Activated CD4-positive, CD25-positive, alpha-beta regulatory T cell (primary cell): Measurements from ENCODE around the gene CNRIP1.

Experiments used
- DNase-seq, 4 experiments: peaks; one replicate each; lab custom pipeline; 2025; lab: John Stamatoyannopoulos, UW

The CNRIP1 gene

DNA sequence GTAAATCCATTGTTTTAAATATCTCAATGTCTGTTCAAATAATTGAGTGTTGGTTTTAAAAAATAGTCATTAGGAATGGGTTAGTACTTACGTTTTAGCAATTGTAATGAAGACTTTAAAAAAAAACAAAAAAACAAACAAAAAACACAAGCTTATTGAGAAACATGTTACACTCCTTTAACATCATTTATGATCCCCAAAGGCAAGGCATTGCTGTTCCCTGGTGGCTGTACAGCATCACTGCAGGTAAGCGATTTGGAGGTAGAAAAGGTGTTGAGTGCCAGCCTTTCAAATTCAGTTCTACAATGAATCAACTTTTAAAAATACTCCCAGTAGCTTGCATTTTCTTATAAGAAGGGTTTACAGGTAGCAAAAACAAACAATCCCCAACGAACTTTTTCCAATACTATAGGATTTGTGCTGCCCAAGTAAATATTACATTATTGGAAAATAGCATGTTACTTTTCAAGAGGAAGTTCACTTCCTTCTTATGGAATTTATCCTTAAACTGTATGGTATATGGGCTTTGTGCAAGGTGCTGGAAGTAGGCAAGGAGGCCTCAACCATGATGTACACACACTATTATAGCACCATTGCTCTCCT, 27.5 kb downstream of the CNRIP1 start:
- no peak for DNase-seq

DNA sequence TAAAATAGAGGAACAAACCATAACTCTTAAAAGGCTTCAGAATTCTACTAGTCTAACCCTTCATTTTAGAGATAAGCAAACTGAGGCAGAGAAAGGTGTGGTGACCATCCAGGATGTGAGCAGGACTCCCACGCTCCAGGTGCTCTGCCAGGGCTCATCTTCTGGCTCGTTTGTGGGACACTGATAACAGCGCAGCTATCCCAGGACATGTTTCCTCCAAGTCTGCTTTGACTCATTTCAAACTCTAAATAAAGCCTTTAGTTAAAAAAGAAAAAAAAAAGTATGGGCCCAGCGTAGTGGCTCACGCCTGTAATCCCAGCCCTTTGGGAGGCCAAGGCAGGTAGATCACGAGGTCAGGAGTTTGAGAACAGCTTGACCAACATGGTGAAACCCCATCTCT, 28.4 kb downstream of the CNRIP1 start:
- no peak for DNase-seq

DNA sequence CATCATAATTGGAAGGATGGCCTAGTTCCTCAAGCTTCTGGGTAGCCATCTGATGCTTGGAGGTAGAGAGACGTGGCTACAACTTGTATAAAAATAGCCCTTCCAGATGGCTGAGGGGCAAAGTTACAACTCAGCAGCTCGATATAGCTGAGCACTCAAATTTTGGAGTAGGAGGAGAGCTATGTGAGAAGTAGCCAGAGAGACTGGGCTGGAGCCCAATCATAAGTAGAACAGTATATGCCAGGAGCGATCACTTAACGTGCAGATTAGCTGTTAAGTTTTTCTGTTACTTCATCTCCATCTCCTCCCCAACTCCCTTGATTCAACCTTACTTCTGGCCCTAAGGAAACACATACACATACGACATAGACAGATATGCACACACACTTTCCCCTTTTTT, 28.8 kb downstream of the CNRIP1 start:
- DNase-seq: no peak

DNA sequence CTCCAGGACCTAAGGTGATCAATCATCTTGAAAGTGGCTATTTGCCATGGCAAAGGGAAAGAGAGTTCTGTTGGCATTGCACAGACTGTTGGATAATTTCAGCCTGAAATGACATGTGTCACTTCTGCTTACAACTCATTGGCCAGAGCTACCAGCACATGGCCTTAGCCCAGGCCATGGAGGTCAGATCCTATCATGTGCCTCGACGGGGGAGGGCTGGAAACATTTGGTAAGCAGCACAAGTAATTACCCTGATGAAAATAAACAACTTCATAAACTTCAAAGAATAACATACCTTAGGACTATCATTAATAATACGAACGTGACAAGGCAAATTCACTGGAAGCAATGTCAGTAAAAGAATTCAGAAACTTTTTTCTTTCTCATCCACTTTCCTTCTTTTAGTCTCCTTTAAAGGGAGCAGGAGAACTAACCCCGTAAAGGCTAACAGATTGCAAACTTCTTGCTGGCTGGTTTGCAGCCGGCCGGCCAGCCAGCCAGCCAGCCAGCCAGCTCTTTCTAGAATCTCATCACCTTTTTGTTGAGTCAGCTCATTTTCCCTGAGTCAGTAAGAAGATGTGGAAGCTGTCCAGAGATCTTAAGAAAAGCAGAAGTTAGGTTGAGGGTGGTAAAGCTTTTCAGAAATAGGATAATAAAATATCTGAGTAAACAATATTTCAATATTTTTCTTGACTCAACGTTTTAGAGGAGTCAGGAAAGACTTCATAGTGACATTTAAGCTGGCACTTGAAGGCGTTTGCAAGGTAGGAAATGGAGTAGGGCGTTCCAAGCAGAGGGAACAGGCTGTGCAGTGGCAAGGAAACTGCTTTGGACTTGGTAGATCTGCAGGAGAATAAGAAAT, 31.9 kb downstream of the CNRIP1 start:
- DNase-seq: no peak

DNA sequence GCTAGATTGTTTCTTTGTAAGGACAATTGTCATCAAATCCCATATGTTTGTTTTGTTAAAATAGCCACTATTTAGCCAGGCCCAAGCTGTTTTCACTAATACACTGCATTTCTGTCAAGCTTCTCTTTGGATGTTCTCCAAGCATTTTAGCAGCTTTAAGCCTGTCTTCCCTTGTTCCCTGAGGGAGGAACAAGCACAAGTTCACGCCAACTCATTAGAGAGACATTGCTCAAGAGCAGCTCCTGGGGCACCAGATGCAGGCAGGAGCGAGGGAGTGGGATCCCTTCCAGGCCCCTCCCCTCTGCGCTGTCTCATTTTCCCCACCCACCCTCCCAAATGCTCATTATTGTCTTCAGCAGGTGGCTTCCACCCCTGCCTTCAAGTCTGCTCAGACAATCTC, 34.9 kb downstream of the CNRIP1 start:
- no peak for DNase-seq

DNA sequence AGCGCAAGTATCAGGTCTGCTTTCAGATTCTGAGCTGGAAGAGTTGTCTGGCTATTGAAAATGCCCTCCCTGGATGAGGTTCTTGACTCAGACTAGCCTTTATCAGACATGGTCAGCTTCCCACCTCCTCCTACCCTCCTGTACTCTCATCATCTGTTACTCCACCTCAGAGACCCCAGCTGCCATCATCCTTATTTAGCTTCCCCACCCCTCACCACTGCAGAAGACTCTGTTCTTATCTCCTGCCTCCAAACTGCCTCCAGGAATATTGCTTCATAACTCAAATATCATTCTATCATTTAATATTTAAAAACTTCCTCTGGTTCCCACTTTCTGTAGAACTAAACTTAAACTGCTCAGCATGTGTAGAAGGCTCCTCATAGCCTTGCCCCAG, 36.3 kb downstream of the CNRIP1 start:
- DNase-seq: no peak

DNA sequence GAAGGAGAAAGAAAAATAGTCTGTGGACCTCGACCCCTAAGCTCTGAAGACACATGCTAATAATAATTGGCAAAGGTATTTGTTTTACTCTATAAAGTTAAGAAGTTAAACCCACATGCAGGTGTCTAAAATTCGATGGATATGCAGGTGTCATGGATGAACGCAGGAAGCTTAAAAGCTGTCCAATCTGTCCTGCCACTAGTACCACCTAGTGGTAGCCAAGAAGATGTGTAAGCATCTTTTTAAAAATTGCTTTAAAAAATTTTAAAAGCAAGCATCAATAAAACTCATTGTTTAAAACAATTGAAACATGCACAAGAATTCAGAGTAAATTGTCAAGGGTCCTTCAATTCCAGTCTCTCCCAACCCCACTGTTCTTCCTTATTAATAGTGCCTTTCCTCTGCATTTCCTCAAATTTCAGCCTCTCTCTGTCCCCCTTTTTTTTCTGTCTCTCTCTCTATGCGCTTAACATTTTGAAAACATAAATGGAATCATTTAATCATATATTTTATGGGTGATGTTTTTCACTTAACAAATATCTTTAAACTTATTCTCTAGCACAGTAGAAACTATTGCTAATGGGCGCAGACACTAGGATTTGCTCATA, 36.8 kb downstream of the CNRIP1 start:
- no peak for DNase-seq

DNA sequence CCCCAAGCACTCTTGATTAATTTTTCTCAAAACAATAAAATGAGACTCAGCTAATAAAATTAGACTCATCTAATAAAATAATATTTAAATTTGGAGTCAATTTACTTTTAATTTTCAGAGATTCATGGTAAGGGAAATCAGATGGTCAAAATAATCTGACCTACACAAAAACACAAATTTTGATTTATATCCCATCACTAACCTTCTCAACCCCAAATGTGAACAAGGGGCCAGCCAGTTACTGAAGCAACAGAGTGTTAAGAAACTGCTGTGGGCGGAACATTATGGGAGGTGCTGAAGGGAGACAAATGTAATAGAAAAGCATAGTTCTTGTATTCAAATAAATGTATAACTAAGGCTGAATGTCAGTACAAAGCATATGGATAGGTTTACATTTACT, 39.0 kb downstream of the CNRIP1 start:
- no peak for DNase-seq

DNA sequence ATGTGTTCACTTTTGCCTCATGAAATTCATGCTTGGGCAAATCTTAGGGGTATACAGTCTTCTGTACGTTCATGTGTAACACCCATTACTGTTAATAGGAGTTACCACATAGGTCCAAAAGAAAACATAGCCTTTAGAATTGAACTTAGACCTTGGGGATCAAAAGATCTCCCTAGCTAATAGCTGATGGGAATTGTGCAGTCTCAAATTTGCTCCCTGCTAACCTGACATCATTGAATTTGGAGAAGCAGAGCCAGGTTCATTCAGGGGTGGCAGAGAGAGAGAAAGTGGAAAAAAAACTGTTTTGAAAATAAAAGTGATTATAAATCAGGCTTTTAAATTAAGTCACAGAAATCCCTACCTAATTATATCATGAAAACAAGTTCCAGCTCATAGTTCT, 39.4 kb downstream of the CNRIP1 start:
- DNase-seq: no peak

DNA sequence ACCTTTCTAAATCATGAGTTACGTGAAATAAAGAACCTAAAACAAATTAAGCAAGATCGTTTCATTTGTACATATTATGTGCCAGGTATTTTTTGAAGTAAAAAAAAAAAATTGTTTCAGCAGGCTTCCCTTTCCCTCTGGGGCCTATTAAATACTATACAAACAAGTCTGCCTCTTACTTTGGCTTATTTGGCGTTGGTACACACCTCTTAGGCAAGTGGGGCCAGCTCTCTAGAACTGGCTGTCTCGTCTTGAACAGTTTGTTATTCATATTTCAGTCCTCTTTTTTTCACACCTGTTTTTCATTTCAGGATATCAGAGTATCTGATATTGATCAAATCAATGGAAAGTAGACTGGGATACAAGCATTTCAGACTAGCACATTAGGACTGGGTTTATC, 40.1 kb downstream of the CNRIP1 start:
- DNase-seq: no peak

DNA sequence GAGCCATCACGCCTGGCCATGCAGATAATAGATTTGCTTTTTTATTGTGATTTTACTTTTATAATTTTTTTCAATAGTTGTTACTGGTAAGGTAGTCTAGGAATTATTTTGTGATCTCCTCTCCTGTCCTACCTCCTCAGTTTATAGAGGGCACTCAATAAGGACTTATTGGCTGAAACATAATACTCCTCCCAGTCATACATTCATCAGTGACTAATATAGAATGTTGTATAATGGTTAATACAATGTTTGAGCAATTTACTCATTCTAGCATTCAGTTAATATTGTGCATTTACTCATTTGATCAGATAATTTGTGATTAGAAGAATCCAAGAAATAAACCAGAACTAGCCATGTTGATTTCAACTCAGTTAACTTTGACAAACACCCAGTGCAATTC, 41.6 kb downstream of the CNRIP1 start:
- no peak for DNase-seq

DNA sequence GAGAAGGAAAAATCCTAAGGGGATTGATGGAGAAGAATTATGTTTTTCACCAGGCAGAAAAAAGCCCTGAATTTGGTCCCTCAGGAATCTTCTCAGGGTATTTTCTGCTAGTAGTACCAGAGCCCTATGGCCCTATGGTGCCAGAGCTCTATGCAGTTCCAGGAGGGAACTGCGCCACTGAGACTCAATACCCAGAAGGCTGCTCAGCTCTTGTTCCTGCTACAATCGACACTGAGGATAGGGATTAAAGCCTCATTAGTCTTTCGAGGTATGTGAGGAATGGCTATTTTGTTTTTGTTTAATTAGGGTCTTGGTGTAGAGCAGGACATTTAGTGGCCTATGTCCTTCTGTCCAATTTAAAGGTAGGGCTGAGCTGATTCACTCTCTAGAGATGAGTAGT, 45.7 kb downstream of the CNRIP1 start:
- DNase-seq: no peak

DNA sequence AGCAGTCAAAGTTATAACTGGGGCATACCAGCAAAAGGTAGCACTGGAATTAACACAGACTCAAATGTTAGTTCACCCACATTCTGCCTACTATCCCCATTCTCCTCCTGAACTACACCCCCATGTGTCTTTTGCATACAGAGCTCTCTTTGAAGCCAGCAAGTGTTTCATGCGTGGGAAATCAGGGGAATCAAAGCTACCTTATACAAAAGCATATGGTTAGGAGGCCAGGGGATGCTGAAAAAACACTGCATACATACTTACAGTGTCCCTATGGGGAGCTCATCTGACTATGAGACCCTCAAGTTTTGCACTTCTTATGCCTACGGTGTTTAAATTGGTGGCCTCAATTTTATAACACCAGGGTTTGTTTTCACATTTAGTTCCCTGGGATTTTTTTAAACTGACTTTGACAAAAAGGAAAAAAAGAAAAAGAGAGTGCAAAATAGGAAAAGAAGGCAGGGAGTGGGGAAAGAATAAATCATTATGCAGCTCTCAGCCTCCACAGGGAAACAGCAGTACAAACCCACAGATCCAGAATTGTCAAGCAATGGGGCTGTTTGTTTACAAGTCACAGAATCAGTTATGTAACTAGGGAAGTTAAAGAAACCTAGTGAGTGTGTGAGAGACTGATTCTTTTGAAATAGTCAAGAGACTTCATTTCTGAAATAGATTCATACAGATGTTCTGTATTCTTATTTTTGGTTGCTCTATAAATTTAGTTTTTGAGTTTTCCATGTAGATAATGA, 47.3 kb downstream of the CNRIP1 start:
- no peak for DNase-seq

DNA sequence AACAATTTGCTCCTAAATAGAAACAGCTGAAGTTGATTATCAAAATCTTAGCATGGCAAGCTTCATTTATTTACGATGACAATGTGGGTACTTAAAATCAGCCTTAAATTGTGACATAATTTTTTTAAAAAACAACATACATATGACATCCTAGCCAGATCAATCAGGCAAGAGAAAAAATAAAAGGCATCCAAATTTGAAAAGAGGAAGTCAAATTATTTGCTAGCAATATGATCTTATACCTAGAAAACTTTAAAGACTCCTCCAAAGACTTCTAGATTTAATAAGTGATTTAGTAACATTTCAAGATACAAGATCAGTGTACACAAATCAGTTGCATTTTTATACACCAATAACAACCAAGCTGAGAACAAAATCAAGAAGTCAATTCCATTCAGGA, 53.1 kb downstream of the CNRIP1 start:
- no peak for DNase-seq

DNA sequence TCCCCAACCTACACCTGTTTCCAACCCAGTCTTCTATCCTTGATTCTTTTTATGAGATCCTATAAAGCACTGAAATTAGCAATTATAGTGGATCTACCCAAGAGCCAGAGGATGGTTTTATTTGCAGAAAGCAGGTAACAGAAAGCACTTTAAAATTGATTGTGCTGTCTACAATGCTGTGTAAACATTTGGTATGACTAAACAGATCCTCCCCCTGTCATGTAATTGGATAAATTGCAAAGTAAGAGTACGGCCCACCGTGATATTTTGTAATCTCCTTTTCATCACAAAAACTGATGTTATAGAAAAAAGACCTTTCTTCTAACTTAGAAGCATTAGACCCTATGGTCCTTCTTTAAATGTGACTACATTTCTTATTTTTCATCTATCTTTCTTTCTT, 56.1 kb downstream of the CNRIP1 start:
- no peak for DNase-seq

DNA sequence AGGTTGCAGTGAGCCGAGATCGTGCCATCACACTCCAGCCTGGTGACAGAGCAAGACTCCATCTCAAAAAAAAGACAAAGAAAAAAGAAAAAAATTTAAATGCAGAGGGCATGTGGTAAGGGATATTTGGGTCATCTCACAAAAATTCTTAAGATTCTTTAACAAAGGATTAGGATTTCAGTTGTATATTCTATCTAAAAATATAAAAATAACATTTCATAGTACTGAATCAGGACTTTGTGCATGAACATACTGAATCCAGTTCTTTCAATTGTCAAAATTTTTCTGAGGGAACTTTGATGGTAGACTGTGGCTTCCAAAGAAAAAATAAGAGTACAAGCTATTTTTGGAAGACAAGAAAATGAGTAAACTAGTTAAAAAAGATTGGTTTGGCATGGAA, 60.9 kb downstream of the CNRIP1 start:
- DNase-seq: no peak

DNA sequence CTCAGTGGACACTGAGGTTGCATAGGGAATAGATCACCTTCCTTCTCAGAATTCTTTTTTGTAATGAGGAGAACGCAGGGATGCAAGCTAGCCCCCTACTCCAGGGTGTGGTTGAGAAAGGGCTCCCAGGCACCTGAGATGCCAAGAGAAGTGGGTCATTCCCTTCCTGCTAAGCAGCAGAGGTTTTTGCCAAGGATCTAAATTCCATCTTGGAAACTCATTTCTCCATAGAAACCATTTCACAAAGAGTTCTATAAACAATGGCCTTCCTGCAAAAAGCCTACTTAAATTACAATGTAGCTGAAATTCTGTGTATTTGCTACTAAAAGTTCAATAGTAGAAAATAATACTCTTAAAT, 63.7 kb downstream of the CNRIP1 start:
- DNase-seq: no peak

DNA sequence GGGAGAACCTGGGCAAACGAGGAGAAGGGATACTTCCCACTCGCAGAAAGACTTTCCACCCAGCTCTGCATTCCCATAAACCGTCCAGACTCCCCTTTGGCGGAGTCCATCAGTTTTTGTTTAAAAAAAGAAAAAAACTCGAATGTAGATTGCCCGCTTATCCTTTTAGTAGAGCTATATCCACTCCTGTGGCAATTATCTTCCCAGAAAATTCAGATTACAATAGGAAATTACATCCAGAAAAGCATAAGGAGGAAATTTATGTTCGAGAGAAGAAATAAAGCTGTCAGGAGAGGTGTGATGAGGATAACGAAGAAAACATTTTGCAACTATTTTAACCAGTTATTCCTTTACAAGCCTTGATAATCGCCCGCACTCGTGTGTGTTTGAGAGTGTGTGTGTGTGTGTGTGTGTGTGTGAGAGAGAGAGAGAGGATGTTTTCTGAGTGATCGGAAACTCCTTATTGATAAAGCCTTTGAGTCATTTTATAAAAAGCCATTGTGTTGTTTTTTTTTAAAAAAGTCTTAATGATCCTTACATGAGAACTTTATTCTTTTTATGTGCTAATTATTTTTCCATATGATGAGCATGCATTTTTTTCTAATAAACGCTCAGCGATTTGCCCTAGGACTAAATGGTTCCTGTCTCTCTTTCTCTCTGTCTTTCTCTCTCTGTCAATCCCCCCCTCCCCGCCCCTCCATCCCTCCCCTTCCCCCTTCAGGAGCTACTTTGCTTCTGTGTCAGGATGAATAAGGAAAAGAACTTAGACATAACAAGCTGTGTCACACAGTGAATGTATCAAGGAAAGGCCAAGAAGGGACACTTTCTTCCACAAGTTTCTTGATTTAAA, 66.3 kb downstream of the CNRIP1 start:
- DNase-seq: peak in 1 of 4 experiments; percentile 0

DNA sequence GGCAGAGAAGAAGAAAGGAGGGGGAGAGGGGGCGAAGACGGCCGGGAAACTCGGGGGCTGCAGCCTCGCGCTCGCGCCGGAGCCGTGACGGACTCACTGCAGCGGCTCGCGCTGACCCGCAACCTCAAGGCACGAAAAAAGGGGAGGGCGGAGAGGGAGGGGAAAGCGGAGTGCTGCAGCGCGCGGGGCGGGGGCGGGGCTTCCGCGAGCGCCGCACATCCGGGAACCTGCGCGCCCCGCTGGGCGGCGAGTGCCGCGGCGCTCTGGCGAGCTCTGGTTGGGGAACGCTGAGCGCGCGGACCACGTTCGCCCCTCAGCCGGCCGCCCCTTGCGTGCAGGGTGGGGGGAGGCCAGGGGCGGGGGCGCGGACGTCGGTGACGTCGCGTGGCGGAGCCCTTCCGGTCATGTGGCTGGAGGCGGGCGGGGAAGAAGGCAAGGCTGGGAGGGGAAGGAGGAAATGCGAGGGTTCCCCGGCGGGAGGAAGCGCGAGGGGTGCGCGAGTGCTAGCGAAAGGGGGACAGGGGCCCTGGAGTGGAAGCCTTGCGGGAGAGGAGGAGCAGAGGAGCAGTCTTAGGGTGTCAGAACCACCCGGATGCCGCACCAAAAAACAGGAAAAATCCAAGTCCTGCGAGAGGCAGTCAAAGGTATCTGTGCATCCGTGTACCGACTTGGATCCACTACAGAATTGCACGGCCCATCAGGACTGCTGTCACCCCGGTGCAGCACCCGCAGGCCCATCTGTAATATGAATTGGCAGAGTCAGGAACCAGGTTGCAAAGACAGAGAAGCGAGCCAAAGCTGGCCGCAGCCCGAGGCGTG, 67.1 kb downstream of the CNRIP1 start, which contains the start of gene PPP3R1:
Gene PPP3R1 (minus strand): TSS at position 133 of the 819 bp plus-strand sequence. CDS start 405 bp downstream, outside the sequence.
- DNase-seq: peak; percentile 86 to 94 (median 92)

DNA sequence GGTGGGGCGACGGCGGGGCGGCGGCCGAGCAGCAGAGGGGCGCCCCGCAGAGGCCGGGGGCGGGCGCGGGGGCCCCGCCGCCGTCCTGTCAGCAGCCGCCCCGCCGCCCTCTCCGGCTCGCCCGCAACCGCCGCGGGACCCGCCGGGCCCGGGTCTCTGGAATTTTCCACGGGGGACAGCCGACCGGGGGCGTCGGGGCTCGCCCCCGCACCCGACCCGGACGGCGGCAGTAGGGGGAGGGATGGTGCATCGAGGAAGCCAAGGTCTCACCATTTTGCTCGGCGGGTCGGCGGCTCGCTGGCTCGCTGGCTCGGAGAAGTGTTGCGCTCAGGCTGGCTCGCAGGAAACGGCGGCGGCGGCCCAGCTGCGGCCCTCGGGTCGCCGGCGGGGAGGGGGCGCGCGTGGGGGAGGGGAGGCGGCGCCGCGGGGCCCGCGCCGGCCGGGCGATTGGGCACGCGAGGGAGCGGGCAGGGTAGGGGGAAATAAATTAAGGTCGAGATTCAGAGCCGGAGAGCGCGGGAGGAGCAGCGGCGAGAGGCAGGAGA, 67.8 kb downstream of the CNRIP1 start:
- DNase-seq: peak; percentile 12 to 49 (median 32)
